Trophoblast cell (in vitro differentiated cells and primary cell): ENCODE data around the gene TACC2.

Experiments
- DNase-seq, 2 donors: peaks; one replicate each; pipeline ENCODE4 v3.0.0-alpha.2; 2016
- H2AFZ ChIP-seq: 2 replicates; pipeline ENCODE4 v1.6.1; 2013; ENCODE audit warnings: low read length, moderate library complexity, mild to moderate bottlenecking; ENCODE audit not compliant: insufficient read depth, poor library complexity
- H2AK5ac ChIP-seq: 2 replicates; pipeline ENCODE4 v1.6.1; 2013; ENCODE audit warnings: mild to moderate bottlenecking, low read length
- H2BK120ac ChIP-seq: 2 replicates; pipeline ENCODE4 v1.6.1; 2013; ENCODE audit warnings: low read length, mild to moderate bottlenecking, moderate library complexity; ENCODE audit not compliant: insufficient read depth, poor library complexity
- H2BK12ac ChIP-seq: 2 replicates; pipeline ENCODE4 v1.6.1; 2013; ENCODE audit warnings: mild to moderate bottlenecking, low read length, moderate library complexity
- H2BK5ac ChIP-seq: 2 replicates; pipeline ENCODE4 v1.6.1; 2013; ENCODE audit warnings: low read length, low read depth, moderate library complexity, mild to moderate bottlenecking; ENCODE audit not compliant: poor library complexity
- H3K14ac ChIP-seq: 2 replicates; pipeline ENCODE4 v1.6.1; 2013; ENCODE audit warnings: mild to moderate bottlenecking, low read length
- H3K18ac ChIP-seq: 2 replicates; pipeline ENCODE4 v1.6.1; 2013; ENCODE audit warnings: mild to moderate bottlenecking, low read length
- H3K23ac ChIP-seq: 2 replicates; pipeline ENCODE4 v1.6.1; 2013; ENCODE audit warnings: low read length
- H3K27ac ChIP-seq: 2 replicates; pipeline ENCODE4 v1.5.1; 2013; ENCODE audit warnings: low read depth, mild to moderate bottlenecking, inconsistent platforms, low read length, moderate library complexity
- H3K27me3 ChIP-seq: 2 replicates; pipeline ENCODE4 v1.6.1; 2013; ENCODE audit warnings: inconsistent platforms, mild to moderate bottlenecking, low read length, moderate library complexity; ENCODE audit not compliant: insufficient read depth
- H3K36me3 ChIP-seq, 2 experiments: 1 replicate in 1 of 2; 2 replicates in 1 of 2; pipeline ENCODE4 v1.6.1; 2013; ENCODE audit warnings: low read length in 2 of 2, mild to moderate bottlenecking in 2 of 2, moderate library complexity in 1 of 2; ENCODE audit not compliant: insufficient read depth in 2 of 2, control insufficient read depth in 1 of 2
- H3K4ac ChIP-seq: 2 replicates; pipeline ENCODE4 v1.6.1; 2013; ENCODE audit warnings: low read depth, mild to moderate bottlenecking, low read length, moderate library complexity
- H3K4me1 ChIP-seq, 2 experiments: 1 replicate in 1 of 2; 2 replicates in 1 of 2; pipeline ENCODE4 v1.6.1; 2013; ENCODE audit warnings: low read length in 2 of 2, mild to moderate bottlenecking in 2 of 2, moderate library complexity in 1 of 2; ENCODE audit not compliant: insufficient read depth in 2 of 2, control insufficient read depth in 1 of 2
- H3K4me2 ChIP-seq: 2 replicates; pipeline ENCODE4 v1.6.1; 2013; ENCODE audit warnings: inconsistent platforms, mild to moderate bottlenecking, low read length, moderate library complexity
- H3K4me3 ChIP-seq: 2 replicates; pipeline ENCODE4 v1.5.1; 2013; ENCODE audit warnings: mild to moderate bottlenecking, low read depth, low read length, inconsistent platforms
- H3K79me1 ChIP-seq: one replicate; pipeline ENCODE4 v1.6.1; 2013; ENCODE audit warnings: low read length
- H3K79me2 ChIP-seq: 2 replicates; pipeline ENCODE4 v1.6.1; 2013; ENCODE audit warnings: low read length, mild to moderate bottlenecking; ENCODE audit not compliant: control insufficient read depth, insufficient read depth, poor library complexity
- H3K9ac ChIP-seq: 2 replicates; pipeline ENCODE4 v1.6.1; 2013; ENCODE audit warnings: mild to moderate bottlenecking, low read length
- H3K9me3 ChIP-seq: 2 replicates; pipeline ENCODE4 v1.6.1; 2013; ENCODE audit warnings: low read depth, mild to moderate bottlenecking, control low read depth, inconsistent platforms, low read length; ENCODE audit not compliant: insufficient read depth
- H4K12ac ChIP-seq: 2 replicates; pipeline ENCODE4 v1.6.1; 2013; ENCODE audit warnings: low read depth, mild to moderate bottlenecking, low read length, moderate library complexity
- H4K8ac ChIP-seq: 2 replicates; pipeline ENCODE4 v1.6.1; 2013; ENCODE audit warnings: low read depth, mild to moderate bottlenecking, low read length, moderate library complexity
- H4K91ac ChIP-seq: one replicate; pipeline ENCODE4 v1.6.1; 2013; ENCODE audit warnings: low read depth, mild to moderate bottlenecking, low read length, moderate library complexity
- WGBS: extraction: QIAGEN DNeasy Blood & Tissue Kit; methylation state at CpG from one replicate; pipeline ENCODE4 v1.1.7; 2013; ENCODE audit warnings: missing lambda C conversion rate; ENCODE audit not compliant: insufficient read length, insufficient coverage; ENCODE audit errors: extremely low coverage; 5-methylcytosine and 5-hydroxymethylcytosine counted together

Gene TACC2

DNA sequence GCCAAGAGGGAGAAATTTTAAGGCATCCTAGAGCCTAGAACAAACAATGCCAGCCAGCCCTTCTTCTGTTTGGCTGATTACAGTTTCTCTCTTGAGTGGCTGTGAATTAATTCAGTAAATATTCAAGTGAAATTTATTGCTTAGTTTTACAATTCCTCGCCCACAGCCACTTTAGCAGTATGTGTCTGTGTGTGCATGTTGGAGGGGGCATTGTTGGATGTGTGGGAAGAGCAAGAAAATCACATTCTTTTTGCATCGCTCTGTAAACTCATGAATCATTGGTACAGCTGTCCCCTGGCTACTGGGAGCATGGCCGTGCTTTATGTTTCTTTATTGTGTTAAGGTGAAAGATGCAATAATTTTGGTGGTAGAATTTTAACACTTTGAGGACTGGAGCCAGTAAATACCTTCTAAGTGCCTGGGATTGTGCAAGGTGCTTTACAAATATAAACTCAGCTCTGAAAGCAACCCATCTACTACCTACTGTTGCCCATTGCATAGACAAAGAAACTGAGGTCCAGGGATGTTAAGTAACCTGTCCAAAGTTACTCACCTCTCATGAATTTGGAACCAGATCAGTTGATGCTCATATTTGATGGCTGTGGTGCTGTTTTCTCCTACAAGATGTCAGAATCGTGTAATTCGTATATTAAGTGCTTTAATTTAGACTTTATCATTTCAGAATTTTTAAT, 192.2 kb downstream of the TACC2 start:
- no peak overlapping the region for H3K4me2 ChIP-seq
- no peaks in the 10 kb centered on the region for H3K79me1 ChIP-seq

DNA sequence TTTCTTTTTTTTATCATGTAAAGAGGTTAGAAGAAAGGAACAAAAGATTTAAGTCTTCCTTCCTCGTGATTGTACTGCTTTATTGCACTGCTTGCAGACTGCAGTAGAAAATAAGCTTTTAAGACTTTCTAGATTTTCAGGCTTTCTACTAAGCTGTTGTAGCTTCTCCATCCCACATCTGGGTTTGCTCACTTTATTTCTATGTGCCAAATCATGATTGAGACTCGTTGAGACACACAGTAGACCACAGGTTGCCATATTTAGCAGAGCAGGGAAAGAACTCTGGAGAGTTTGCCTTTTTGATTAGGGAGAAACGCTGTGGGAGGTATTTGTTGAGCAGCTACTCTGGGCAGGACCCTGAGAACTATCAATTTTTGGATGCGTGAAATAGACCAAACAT, 192.9 kb downstream of the TACC2 start:
- no peaks in the 10 kb centered on the region for H3K79me1 ChIP-seq
- no peak overlapping the region for H2BK12ac ChIP-seq
- no peak overlapping the region for H3K18ac ChIP-seq
- no peak overlapping the region for H2AFZ ChIP-seq
- no peak overlapping the region for H4K91ac ChIP-seq
- WGBS, result no CpG with 5 or more reads among the region's 4 CpGs
- no peak for DNase-seq
- H3K9me3 ChIP-seq, result no peaks in the 10 kb centered on the region
- no peak overlapping the region for H2BK120ac ChIP-seq
- no peaks in the 10 kb centered on the region for H3K36me3 ChIP-seq
- H3K4me3 ChIP-seq, result no peak overlapping the region
- no peak overlapping the region for H2AK5ac ChIP-seq
- H3K4me1 ChIP-seq, result peaks cover 0 to 4% of the 10 kb centered on the region in 2 experiments
- no peak overlapping the region for H2BK5ac ChIP-seq
- H3K14ac ChIP-seq, result no peak overlapping the region
- H3K27ac ChIP-seq, result no peak overlapping the region
- H4K12ac ChIP-seq, result no peak overlapping the region
- H3K4ac ChIP-seq, result no peak overlapping the region
- no peak overlapping the region for H3K23ac ChIP-seq
- no peak overlapping the region for H4K8ac ChIP-seq
- H3K4me2 ChIP-seq, result no peak overlapping the region
- no peaks in the 10 kb centered on the region for H3K79me2 ChIP-seq
- H3K9ac ChIP-seq, result no peak overlapping the region
- no peaks in the 10 kb centered on the region for H3K27me3 ChIP-seq

More for the DNA sequence above, 192.2 kb downstream of the TACC2 start:
- DNase-seq, result no peak
- Histone ChIP-seq H4K12ac (no peak overlapping the region), H4K8ac (no peak overlapping the region), H3K27me3 (no peaks in the 10 kb centered on the region), H3K9me3 (no peaks in the 10 kb centered on the region), H2AK5ac (no peak overlapping the region), H2AFZ (no peak overlapping the region), H3K9ac (no peak overlapping the region), H3K79me2 (no peaks in the 10 kb centered on the region), H3K23ac (no peak overlapping the region), H3K4ac (no peak overlapping the region), H3K4me3 (no peak overlapping the region), H3K18ac (no peak overlapping the region), H3K4me1 (peaks cover 0 to 4% of the 10 kb centered on the region in 2 experiments), H3K27ac (no peak overlapping the region), H2BK120ac (no peak overlapping the region), H4K91ac (no peak overlapping the region), H2BK5ac (no peak overlapping the region), H3K36me3 (no peaks in the 10 kb centered on the region), H3K14ac (no peak overlapping the region), H2BK12ac (no peak overlapping the region)
- WGBS, result no CpG with 5 or more reads among the region's 5 CpGs

DNA sequence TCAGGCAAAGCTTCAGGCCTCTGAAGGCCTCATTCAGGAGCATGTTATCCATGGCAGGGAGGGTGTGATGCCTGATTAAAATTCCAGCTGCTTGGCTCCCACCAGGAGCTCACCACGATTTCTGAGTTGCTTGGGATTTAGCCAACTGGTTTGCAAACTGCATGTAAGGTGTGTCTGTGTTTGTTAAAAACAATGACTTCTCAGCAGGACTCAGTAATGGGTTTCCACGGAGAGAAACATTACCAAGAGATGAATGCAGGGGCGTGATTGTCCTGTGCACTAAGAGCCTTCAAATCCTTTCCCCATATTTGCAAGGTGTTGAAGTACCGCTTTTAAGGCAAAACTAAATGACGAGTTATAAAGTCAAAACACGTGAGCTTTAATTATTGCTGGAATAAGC, 193.3 kb downstream of the TACC2 start:
- no peak overlapping the region for H3K14ac ChIP-seq
- peaks cover 0 to 4% of the 10 kb centered on the region in 2 experiments for H3K4me1 ChIP-seq
- H3K9ac ChIP-seq, result no peak overlapping the region
- H2BK12ac ChIP-seq, result no peak overlapping the region
- H3K4me2 ChIP-seq, result no peak overlapping the region
- no peaks in the 10 kb centered on the region for H3K9me3 ChIP-seq
- no peaks in the 10 kb centered on the region for H3K79me1 ChIP-seq
- no peak overlapping the region for H4K12ac ChIP-seq
- no peaks in the 10 kb centered on the region for H3K36me3 ChIP-seq
- H3K18ac ChIP-seq, result no peak overlapping the region
- H2BK120ac ChIP-seq, result no peak overlapping the region
- no peak overlapping the region for H2AK5ac ChIP-seq
- no peak overlapping the region for H3K27ac ChIP-seq
- H3K79me2 ChIP-seq, result no peaks in the 10 kb centered on the region
- DNase-seq, result no peak
- WGBS, result no CpG with 5 or more reads among the region's 6 CpGs
- H2AFZ ChIP-seq, result no peak overlapping the region
- H3K4me3 ChIP-seq, result no peak overlapping the region
- no peak overlapping the region for H3K4ac ChIP-seq
- H2BK5ac ChIP-seq, result no peak overlapping the region
- H3K27me3 ChIP-seq, result no peaks in the 10 kb centered on the region
- H3K23ac ChIP-seq, result no peak overlapping the region
- H4K91ac ChIP-seq, result no peak overlapping the region
- H4K8ac ChIP-seq, result no peak overlapping the region

DNA sequence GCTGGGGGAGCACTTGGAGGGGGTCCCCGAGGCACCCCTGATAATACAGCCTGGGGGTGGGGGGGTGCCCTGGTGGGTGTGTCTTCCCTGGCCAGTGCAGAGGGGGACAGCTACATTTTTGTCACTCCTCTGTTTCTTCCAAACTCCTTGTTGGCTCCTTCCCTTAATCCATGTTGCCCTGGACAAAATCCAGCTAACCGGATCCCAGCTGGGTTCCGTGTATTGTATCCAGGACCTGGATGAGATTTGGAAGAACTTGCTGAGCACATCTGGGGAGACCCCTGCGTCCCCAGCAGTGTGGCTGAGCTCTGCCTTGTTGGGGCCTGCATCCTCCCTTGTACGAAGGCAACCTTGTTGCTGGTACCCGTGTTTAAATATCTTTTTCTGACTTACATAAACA, 195.3 kb downstream of the TACC2 start:
- H3K9me3 ChIP-seq, result no peaks in the 10 kb centered on the region
- no CpG with 5 or more reads among the region's 6 CpGs for WGBS
- peaks cover 0 to 4% of the 10 kb centered on the region in 2 experiments for H3K4me1 ChIP-seq
- no peaks in the 10 kb centered on the region for H3K79me1 ChIP-seq
- no peak overlapping the region for H3K4me2 ChIP-seq
- no peaks in the 10 kb centered on the region for H3K36me3 ChIP-seq
- H3K9ac ChIP-seq, result no peak overlapping the region
- no peak overlapping the region for H2AK5ac ChIP-seq
- H3K79me2 ChIP-seq, result no peaks in the 10 kb centered on the region
- no peak overlapping the region for H4K12ac ChIP-seq
- no peaks in the 10 kb centered on the region for H3K27me3 ChIP-seq
- H2AFZ ChIP-seq, result no peak overlapping the region
- H2BK5ac ChIP-seq, result no peak overlapping the region
- no peak overlapping the region for H3K23ac ChIP-seq
- H3K18ac ChIP-seq, result no peak overlapping the region
- no peak overlapping the region for H3K14ac ChIP-seq
- H4K91ac ChIP-seq, result no peak overlapping the region
- DNase-seq, result no peak
- H4K8ac ChIP-seq, result no peak overlapping the region
- no peak overlapping the region for H2BK120ac ChIP-seq
- H3K4ac ChIP-seq, result no peak overlapping the region
- H3K27ac ChIP-seq, result no peak overlapping the region
- H3K4me3 ChIP-seq, result no peak overlapping the region
- H2BK12ac ChIP-seq, result no peak overlapping the region
